Mammary epithelial cell (primary cell): ENCODE measurements around the gene AURKAIP1.

ENCODE experiments used
- EZH2 ChIP-seq: IDR thresholded peaks from 2 replicates; pipeline ENCODE4 v1.6.1; 2012; ENCODE audit warnings: low read length, inconsistent platforms, borderline replicate concordance
- TF ChIP-seq, protein P1 (sequence below), 2 donors: IDR thresholded peaks in 1 of 2; conservative IDR thresholded peaks in 1 of 2; 2 replicates each; pipeline ENCODE4 v1.5.1; 2011 to 2012; ENCODE audit warnings: inconsistent platforms in 2 of 2, low read length in 2 of 2, mild to moderate bottlenecking in 2 of 2, control low read depth in 1 of 2, low read depth in 1 of 2; ENCODE audit not compliant: insufficient read depth in 1 of 2; ENCODE audit errors: extremely low read depth in 1 of 2

DNA sequence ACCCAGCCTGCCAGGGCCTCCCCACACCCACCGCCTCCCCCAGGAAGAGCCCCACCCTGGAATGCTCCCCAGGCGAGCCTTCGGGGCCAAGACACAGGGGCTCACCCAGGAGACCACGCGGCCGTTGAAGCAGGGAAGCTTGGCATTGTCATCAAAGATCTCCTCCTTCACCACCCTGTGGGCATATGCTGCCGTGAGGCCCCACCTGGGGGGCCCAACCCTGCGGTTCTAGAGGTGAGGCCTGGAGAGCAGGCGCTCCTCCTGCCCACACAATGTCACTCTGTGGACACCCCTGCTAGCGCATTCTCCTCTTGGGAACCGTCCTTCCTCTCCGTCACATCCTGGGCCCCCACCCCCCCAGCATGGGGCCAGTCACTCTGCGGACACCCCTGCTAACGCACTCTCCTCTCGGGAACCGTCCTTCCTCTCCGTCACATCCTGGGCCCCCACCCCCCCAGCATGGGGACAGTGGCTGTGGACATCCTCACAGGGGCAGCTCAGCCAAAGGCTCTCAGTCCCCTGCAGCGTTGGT is 32.4 kb downstream of the AURKAIP1 start:
- TF ChIP-seq, protein P1, sequence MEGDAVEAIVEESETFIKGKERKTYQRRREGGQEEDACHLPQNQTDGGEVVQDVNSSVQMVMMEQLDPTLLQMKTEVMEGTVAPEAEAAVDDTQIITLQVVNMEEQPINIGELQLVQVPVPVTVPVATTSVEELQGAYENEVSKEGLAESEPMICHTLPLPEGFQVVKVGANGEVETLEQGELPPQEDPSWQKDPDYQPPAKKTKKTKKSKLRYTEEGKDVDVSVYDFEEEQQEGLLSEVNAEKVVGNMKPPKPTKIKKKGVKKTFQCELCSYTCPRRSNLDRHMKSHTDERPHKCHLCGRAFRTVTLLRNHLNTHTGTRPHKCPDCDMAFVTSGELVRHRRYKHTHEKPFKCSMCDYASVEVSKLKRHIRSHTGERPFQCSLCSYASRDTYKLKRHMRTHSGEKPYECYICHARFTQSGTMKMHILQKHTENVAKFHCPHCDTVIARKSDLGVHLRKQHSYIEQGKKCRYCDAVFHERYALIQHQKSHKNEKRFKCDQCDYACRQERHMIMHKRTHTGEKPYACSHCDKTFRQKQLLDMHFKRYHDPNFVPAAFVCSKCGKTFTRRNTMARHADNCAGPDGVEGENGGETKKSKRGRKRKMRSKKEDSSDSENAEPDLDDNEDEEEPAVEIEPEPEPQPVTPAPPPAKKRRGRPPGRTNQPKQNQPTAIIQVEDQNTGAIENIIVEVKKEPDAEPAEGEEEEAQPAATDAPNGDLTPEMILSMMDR (conservative IDR thresholded peaks at IDR 0.05 in 1 of 2, IDR thresholded peaks at IDR 0.05 in 1 of 2; ENCODE audit: extremely low read depth in 1 of 2, insufficient read depth in 1 of 2, low read depth in 1 of 2, low read length in 2 of 2): no peak
- TF ChIP-seq EZH2: no peak
